HepG2 (cell line): ENCODE data around the gene MAP2K7. TPM values are rescaled to one million over a fixed set of nuclear protein-coding genes. Genes with fewer than 3 reads are reported as not detected.

ENCODE experiments used
- CCAR2 ChIP-seq: fragments of 200-400 bp; formaldehyde crosslinking; optimal IDR thresholded peaks from 2 replicates; pipeline ENCODE3; 2018; ENCODE audit warnings: low read depth, mild to moderate bottlenecking, low read length, moderate library complexity
- DNMT1 ChIP-seq: sonication (generic); formaldehyde crosslinking; IDR thresholded peaks from 2 replicates; pipeline ENCODE4 v1.5.1; 2020; ENCODE audit warnings: mild to moderate bottlenecking, missing genetic modification reagents
- HDAC1 ChIP-seq: sonication (generic); formaldehyde crosslinking; IDR thresholded peaks from 2 replicates; pipeline ENCODE4 v1.5.1; 2020; ENCODE audit warnings: mild to moderate bottlenecking, missing genetic modification reagents
- HOXA9 ChIP-seq: sonication (generic); formaldehyde crosslinking; IDR thresholded peaks from 2 replicates; pipeline ENCODE4 v1.8.1; 2022; ENCODE audit warnings: missing genetic modification reagents, mild to moderate bottlenecking, moderate library complexity, borderline replicate concordance
- KAT7 ChIP-seq: IDR thresholded peaks from 2 replicates; pipeline ENCODE4 v1.6.1; 2018; ENCODE audit warnings: borderline replicate concordance, missing compliant biosample characterization
- KAT8 ChIP-seq: IDR thresholded peaks from 2 replicates; pipeline ENCODE4 v1.6.1; 2016; ENCODE audit warnings: missing genetic modification reagents, missing compliant biosample characterization
- KDM5A ChIP-seq: fragments of 200-600 bp; sonication (generic); IDR thresholded peaks from 2 replicates; pipeline ENCODE4 v1.7.0; 2018; ENCODE audit warnings: antibody characterized with exemption, mild to moderate bottlenecking, low read length, borderline replicate concordance
- KIAA2018 ChIP-seq: sonication (generic); formaldehyde crosslinking; IDR thresholded peaks from 2 replicates; pipeline ENCODE4 v1.5.0; 2020; ENCODE audit warnings: mild to moderate bottlenecking, missing genetic modification reagents, borderline replicate concordance
- MAFK ChIP-seq, 2 experiments: IDR thresholded peaks in 1 of 2; conservative IDR thresholded peaks in 1 of 2; 2 replicates each; pipeline ENCODE4 v1.6.1; 2011; ENCODE audit warnings: improper control_type of control experiment in 2 of 2, low read length in 2 of 2
- PRMT3 ChIP-seq: sonication (generic); formaldehyde crosslinking; IDR thresholded peaks from 2 replicates; pipeline ENCODE4 v1.8.1; 2022; ENCODE audit warnings: low read depth, mild to moderate bottlenecking, moderate library complexity, missing genetic modification reagents, borderline replicate concordance
- SIN3B ChIP-seq: fragments of 150-350 bp; IDR thresholded peaks from 2 replicates; pipeline ENCODE4 v1.6.1; 2014; ENCODE audit warnings: low read length
- STAT5B ChIP-seq: sonication (generic); formaldehyde crosslinking; IDR thresholded peaks from 2 replicates; pipeline ENCODE4 v1.4.0; 2020; ENCODE audit warnings: missing genetic modification reagents
- ZEB1 ChIP-seq: IDR thresholded peaks from 2 replicates; pipeline ENCODE4 v1.6.1; 2012; ENCODE audit warnings: mild to moderate bottlenecking, low read depth, inconsistent platforms; ENCODE audit not compliant: insufficient replicate concordance
- ZFP37 ChIP-seq: sonication (generic); formaldehyde crosslinking; IDR thresholded peaks from 2 replicates; pipeline ENCODE4 v1.4.0; 2020; ENCODE audit warnings: missing genetic modification reagents, borderline replicate concordance
- ZNF891 ChIP-seq: sonication (generic); formaldehyde crosslinking; IDR thresholded peaks from 2 replicates; pipeline ENCODE4 v1.5.0; 2020; ENCODE audit warnings: mild to moderate bottlenecking, missing genetic modification reagents
- ZUFSP ChIP-seq: sonication (generic); formaldehyde crosslinking; IDR thresholded peaks from 2 replicates; pipeline ENCODE4 v1.9.0; 2021; ENCODE audit warnings: missing genetic modification reagents, mild to moderate bottlenecking, borderline replicate concordance
- ZXDC ChIP-seq: sonication (generic); formaldehyde crosslinking; IDR thresholded peaks from 2 replicates; pipeline ENCODE4 v1.5.0; 2020; ENCODE audit warnings: mild to moderate bottlenecking, missing genetic modification reagents
- polyA plus RNA-seq, 8 experiments: library from polyadenylated mRNA; depleted of rRNA in 3 of 8; stranded (reverse) in 7 of 8; unstranded in 1 of 8; fragments of >200 nt; fragmentation: Illumina TruSeq in 4 of 8; extraction: Trizol in 4 of 8; gene quantifications; 2 replicates each; pipeline versions ENCODE4 v1.2.1 to v1.2.3, GENCODE V29; 2011 to 2016; ENCODE audit warnings: low read depth in 4 of 8, missing spikeins in 1 of 8, mixed read lengths in 1 of 8; ENCODE audit not compliant: insufficient read depth in 1 of 8
- total RNA-seq, 5 experiments: library from RNA; depleted of rRNA; stranded (reverse); fragments of >200 nt; fragmentation: Illumina TruSeq; extraction: Trizol; gene quantifications; 2 replicates each; pipeline ENCODE4 v1.2.3, GENCODE V29; 2016; ENCODE audit warnings: low read depth in 1 of 5

MAP2K7 gene
- total and polyA plus RNA-seq, 2 of the 13 experiments (the other 11 are each of a cell fraction or from before 2014, with no cell fraction given): 9.0 to 10.8 TPM

DNA sequence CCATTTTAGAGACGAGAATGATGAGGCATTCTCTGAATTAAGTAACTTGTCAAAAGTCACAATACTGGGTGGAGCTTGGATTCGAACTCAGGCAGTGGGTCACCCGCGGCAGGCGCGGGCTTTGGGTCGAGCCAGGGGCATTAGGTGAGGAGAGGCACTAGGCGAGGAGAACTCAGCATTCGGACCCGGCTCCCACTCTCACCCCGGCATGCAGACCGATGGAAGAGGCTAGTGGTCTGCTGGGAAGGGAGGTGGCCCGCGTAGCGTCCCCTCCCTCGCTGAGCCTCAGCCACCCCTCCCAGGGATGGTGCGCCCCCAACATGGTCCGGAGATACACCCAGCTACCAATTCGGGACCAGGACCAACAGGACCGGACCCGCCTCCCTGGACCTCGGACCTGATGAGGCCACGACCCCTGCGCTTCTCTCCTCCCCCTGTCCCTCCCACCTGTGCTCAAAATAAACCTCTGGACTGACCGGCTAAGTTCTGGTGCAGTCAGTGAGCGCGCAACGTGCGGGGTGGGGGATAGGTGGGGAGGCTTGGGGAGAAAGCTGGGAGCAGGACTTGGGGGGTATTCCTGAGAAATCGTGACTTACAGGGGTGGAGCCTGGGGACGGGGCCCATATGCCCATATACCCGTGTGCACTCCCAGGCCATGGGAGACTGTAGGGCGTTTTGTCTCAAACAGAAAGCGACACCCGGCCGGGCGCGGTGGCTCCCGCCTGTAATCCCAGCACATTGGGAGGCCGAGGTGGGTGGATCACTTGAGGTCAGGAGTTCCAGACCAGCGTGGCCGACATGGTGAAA is 15.1 kb downstream of the MAP2K7 start (continued):
- no peak for TF ChIP-seq KIAA2018 (CRISPR knock-in tag)
- no peak for TF ChIP-seq KDM5A
- no peak for TF ChIP-seq CCAR2
- TF ChIP-seq ZNF891 (CRISPR knock-in tag): no peak
- TF ChIP-seq ZFP37 (CRISPR knock-in tag): no peak
- no peak for TF ChIP-seq ZXDC
- TF ChIP-seq HOXA9: no peak
- no peak for TF ChIP-seq DNMT1 (CRISPR knock-in tag)
- TF ChIP-seq STAT5B (CRISPR knock-in tag): no peak
- no peak for TF ChIP-seq SIN3B
- TF ChIP-seq KAT8 (CRISPR knock-in tag): no peak
- TF ChIP-seq MAFK (conservative IDR thresholded peaks at IDR 0.05 in 1 of 2, IDR thresholded peaks at IDR 0.05 in 1 of 2; ENCODE audit: low read length in 2 of 2): no peak
- TF ChIP-seq ZEB1: no peak
- no peak for TF ChIP-seq ZUFSP (CRISPR knock-in tag)
- 0 out of 2 replicates have a peak, but pooled peaks have one; percentile 57 for TF ChIP-seq HDAC1 (CRISPR knock-in tag)
- TF ChIP-seq KAT7 (CRISPR knock-in tag): peak; percentile 58; the same call in 1 of the 2 replicates
- TF ChIP-seq PRMT3 (CRISPR knock-in tag): no peak
